Measurements from ENCODE around the gene STOML1. TPM values are rescaled to one million over a fixed set of nuclear protein-coding genes. Genes with fewer than 3 reads are reported as not detected.

Gene STOML1
- total and polyA plus RNA-seq, 9 of the 15 experiments (the other 6 are each of a cell fraction or from before 2014, with no cell fraction given), result 0.25 to 9.7 (median 4.6) TPM

GRCh38 chr15:73930790-73931281 lies 61.3 kb downstream of the STOML1 start:
- H3K4me3 ChIP-seq, result no peak overlapping the region
- FAIRE-seq (no peak), ATAC-seq (no peak), DNase-seq (ENCODE audit: extremely low read depth in 1 of 4, low spot score in 3 of 4) (no peak)
- CTCF ChIA-PET (ENCODE audit: low intra/inter-chr PET ratio), result no interaction called here
- H3K9ac ChIP-seq (ENCODE audit: insufficient read depth in 1 of 2, low read depth in 2 of 2, low read length in 2 of 2), result no peak overlapping the region; a peak in 1 of 4 replicates
- no peaks in the 10 kb centered on the region for H3K36me3 ChIP-seq (ENCODE audit: control insufficient read depth, insufficient read depth, low read length)
- no peaks in the 10 kb centered on the region for H3K9me3 ChIP-seq (replicated peaks; ENCODE audit: control insufficient read depth, insufficient read depth, low read depth, low read length)
- intact Hi-C loops (cut with micrococcal nuclease) (no loop called here), in situ Hi-C loops (cut with MboI) (no loop called here)
- H3K27ac ChIP-seq (ENCODE audit: extremely low read depth, low read depth, low read length), result no peak overlapping the region
- H3K4me2 ChIP-seq (ENCODE audit: insufficient read depth, low read length), result no peak overlapping the region
- no peaks in the 10 kb centered on the region for H3K9me1 ChIP-seq (ENCODE audit: control insufficient read depth, insufficient read depth, low read length)
- no peak overlapping the region for H2AFZ ChIP-seq (ENCODE audit: low read depth, low read length)
- H3K79me2 ChIP-seq (ENCODE audit: control insufficient read depth, insufficient read depth, low read length), result no peaks in the 10 kb centered on the region
- H4K20me1 ChIP-seq (replicated peaks; ENCODE audit: control insufficient read depth, insufficient read depth, low read length), result 0 out of 2 replicates have a peak, but pooled peaks cover 4% of the 10 kb centered on the region
- WGBS (ENCODE audit: insufficient coverage, low coverage, missing lambda C conversion rate), result 3% methylated on average over 7 of the region's 7 CpGs
- H3K4me1 ChIP-seq (replicated peaks in 1 of 2; ENCODE audit: control insufficient read depth in 2 of 2, insufficient read depth in 2 of 2, low read length in 2 of 2), result peaks cover 4 to 22% of the 10 kb centered on the region in 2 experiments; a peak in 3 of 5 replicates
- POLR2A ChIA-PET, result interaction anchor here (0.6 kb wide), 1 partner anchor 24 kb away, joined by 3 read pairs; no protein-coding TSS in a partner anchor
- TF ChIP-seq ELF2 (CRISPR knock-in tag; IDR thresholded peaks at IDR 0.05) (no peak), CHD1 (IDR thresholded peaks at IDR 0.05; ENCODE audit: low read length) (no peak), ZNF583 (CRISPR knock-in tag; IDR thresholded peaks at IDR 0.05) (no peak), BRD9 (IDR thresholded peaks at IDR 0.05; ENCODE audit: low read depth, partially characterized antibody) (no peak), HLTF (IDR thresholded peaks at IDR 0.05) (no peak), NFATC3 (IDR thresholded peaks at IDR 0.05) (no peak), EP400 (IDR thresholded peaks at IDR 0.05) (no peak), TEAD4 (IDR thresholded peaks at IDR 0.05; ENCODE audit: low read length) (no peak), TEAD4 (CRISPR knock-in tag; IDR thresholded peaks at IDR 0.05; ENCODE audit: borderline replicate concordance) (no peak), EWSR1 (IDR thresholded peaks at IDR 0.05; ENCODE audit: borderline replicate concordance, low read depth, partially characterized antibody) (no peak), DEAF1 (CRISPR knock-in tag; IDR thresholded peaks at IDR 0.05) (no peak), MNT (conservative IDR thresholded peaks at IDR 0.05) (no peak), ZBTB17 (CRISPR knock-in tag; IDR thresholded peaks at IDR 0.05) (no peak), ZEB2 (IDR thresholded peaks at IDR 0.05) (no peak), TARDBP (IDR thresholded peaks at IDR 0.05) (no peak)
- peaks cover 6 to 60% of the 10 kb centered on the region in 2 experiments; a peak in 4 of 5 replicates for H3K27me3 ChIP-seq (ENCODE audit: control insufficient read depth in 2 of 2, insufficient read depth in 2 of 2, low read length in 2 of 2)
- BruUV-seq (replicated peaks), result no TSS peak
